ENCODE results near the gene STK24. TPM values are rescaled to one million over a fixed set of nuclear protein-coding genes. Genes with fewer than 3 reads are reported as not detected.
"Not testable (repeated sequence)": the region's sequence is repeated elsewhere in the genome, so short reads cannot be mapped to it uniquely, and the experiment has no call there.

STK24 gene
- 55.3 and 56.8 TPM in 2 replicates for total RNA-seq (2014; rRNA removed; shearing (Covaris generic))
- polyA plus RNA-seq (2015; cell fraction: cytosol; rRNA removed), result 79.4 and 92.6 TPM in 2 replicates
- 33.7 and 50.6 TPM in 2 replicates for polyA plus RNA-seq (2015; cell fraction: nucleus; rRNA removed)

DNA sequence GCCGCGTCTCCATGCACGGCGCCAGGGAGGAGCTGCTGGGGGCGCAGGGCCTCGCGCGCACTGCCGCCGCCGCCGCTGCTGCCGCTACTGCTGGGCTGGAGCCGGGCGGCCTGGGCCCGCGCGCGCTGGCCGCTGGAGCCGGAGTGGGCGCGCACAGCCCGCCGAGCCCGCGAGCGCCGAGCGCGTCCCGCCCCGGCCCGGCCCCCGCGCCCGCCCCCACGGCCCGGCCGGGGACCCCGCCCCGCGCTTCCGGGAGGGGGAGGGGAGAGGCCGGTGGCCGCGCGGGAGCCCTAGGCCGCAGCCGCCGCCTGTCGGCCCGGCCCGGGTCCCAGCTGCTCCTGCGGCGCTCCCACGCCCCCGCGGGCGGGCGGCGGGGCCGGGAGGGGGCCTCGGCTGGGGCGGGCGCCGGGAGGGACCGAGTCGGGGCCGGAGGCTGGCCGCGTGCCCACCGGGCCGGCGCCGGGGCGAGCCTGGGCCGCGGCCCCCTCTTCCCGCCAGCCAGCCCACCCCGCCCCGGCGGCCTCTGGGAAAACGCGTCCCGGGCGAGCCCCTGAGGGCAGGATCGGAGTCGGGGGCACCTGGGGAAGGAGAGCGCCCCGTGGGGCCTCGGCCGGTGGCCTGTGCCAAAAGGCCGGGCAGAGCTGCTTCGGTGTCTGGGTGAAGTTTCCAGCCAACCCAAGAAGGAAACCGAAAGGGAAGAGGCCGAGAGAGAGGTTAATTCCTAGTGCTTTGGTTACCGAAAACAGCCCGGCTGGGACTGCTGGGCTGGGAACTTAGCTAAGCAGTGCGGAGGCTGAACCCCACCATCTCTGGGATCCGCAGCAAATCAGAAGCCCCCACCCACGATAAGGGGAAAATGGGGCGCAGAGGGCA is at the start of gene STK24:
TSS of gene STK24 (minus strand) at position 145 of the 873 bp plus-strand sequence. CDS start 321 bp downstream, outside the sequence.
- in situ Hi-C loops (cut with HindIII; ENCODE audit: low pct_unique_long_range_greater_than_20kb, low sequenced_read_pairs), result no loop called here
- DNase-seq (ENCODE audit: low read depth, low spot score), result peak; percentile 61

DNA sequence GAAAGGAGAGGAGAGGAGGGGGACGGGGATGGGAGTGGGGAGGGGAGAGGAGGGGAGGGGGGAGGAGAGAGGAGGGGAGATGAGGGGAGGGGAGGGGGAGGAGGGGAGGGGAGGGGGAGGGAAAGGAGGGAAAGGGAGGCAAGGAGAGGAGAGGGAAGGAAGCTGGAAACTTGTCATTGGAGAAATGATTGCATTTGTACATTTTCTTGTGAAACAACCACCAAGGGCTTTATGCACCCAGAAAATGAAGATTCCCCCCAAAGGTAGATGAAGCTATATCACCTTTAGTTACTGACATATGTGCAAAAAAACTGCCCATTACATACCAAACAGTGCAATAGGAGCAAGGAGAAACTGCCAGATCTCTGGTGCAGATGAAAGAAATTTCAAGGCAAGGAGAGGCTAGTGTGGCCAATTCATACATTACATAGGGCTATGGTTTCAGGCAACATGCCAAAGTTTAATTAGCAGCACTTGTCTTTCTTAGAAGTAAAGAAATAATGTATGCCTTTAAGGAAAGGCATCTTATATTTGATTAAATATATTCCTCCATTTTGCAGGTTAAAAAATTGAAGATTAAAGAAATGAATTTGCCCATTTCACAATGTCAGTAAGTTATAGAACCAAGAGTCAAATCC is 49.5 kb upstream of the STK24 start:
- in situ Hi-C loops (cut with HindIII; ENCODE audit: low pct_unique_long_range_greater_than_20kb, low sequenced_read_pairs), result no loop called here
- no peak for DNase-seq (ENCODE audit: low read depth, low spot score)

DNA sequence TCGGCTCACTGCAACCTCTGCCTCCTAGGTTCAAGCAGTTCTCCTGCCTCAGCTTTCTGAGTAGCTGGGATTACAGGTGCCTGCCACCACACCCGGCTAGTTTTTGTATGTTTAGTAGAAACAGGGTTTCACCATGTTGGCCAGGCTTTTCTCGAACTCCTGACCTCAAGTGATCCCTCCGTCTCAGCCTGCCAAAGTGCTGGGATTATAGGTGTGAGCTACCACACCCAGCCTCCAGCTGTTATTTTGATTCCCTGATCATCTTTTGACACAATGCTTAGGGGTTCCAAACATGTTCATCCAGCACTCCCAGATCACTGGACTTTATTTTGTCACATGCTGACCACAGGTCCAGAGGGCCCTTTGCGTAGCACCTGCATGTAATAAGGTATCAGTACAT is 47.7 kb upstream of the STK24 start:
- in situ Hi-C loops (cut with HindIII; ENCODE audit: low pct_unique_long_range_greater_than_20kb, low sequenced_read_pairs); DNase-seq (ENCODE audit: low read depth, low spot score): not testable (repeated sequence)

DNA sequence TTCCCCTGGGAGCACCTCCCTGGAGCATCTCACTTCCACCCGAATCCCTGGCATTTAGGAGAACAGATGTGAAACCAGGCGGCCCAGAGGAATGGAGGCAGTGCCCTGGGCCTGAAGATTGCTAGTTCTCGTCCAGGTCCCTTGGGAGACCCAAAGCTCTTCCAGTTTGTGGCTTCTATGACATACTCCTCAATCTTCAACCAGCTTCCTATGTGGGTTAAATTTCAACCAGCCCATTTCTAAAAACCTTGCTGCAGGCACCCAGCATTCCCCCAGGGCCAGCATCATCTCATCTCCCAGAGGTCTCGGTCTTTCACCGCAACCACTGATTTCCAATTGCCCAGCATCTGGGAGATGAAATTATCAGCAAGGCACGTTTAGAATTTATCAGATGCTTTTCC is 46.0 kb upstream of the STK24 start:
- no peak for DNase-seq (ENCODE audit: low read depth, low spot score)
- in situ Hi-C loops (cut with HindIII; ENCODE audit: low pct_unique_long_range_greater_than_20kb, low sequenced_read_pairs), result no loop called here

DNA sequence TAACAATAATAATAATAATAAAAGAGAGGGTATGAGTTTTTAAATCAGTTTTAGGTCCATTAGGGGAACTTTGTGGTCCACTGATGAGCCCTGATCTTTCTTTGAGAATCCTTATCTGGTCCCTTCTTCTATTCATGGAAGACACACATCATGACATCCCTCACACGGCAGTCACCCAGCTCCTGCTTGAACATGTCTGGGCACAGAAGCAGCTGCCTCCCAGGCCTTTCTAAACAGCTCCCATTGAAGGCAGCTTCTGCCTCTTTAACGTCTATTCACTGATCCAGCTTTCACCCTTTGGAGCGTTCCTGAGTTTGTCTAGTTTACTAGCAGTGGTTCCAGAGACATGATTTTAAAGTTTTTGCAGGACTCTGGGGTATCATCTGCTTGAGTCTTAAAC is 42.6 kb upstream of the STK24 start:
- in situ Hi-C loops (cut with HindIII; ENCODE audit: low pct_unique_long_range_greater_than_20kb, low sequenced_read_pairs), result no loop called here
- DNase-seq (ENCODE audit: low read depth, low spot score), result no peak

DNA sequence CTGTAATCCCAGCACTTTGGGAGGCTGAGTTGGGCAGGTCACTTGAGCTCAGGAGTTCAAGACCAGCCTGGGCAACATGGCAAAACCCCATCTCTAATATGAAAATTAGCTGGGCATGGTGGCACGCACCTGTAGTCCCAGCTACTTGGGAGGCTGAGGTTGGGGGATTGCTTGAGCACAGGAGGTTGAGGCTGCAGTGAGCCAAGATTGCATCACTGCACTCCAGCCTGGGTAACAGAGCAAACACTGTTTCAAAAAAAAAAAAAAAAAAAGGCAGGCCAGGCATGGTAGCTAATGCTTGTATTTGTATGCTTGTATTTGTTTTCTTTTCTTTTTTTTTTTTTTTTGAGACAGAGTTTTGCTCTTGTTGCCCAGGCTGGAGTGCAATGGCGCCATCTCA is 38.7 kb upstream of the STK24 start:
- DNase-seq (ENCODE audit: low read depth, low spot score); in situ Hi-C loops (cut with HindIII; ENCODE audit: low pct_unique_long_range_greater_than_20kb, low sequenced_read_pairs): not testable (repeated sequence)

DNA sequence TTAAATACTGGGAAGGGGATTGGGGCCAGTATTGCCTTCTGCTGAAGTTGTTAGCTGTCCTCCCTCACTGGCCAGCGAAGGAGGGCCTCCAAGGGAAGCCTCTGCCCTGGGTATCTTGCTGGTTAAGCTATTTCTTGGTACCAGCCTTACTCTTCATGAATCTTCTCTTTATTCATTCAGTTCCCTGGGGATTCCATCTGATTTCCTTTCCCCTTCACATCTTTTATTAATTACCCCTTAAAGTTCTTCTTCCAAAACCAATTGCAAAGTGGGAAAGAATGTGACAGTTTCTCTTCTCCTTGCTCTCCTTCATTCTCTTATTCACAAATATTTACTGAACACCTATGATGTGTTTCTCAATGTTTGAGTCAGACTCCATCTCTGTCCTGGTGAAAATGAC is 36.7 kb upstream of the STK24 start:
- in situ Hi-C loops (cut with HindIII; ENCODE audit: low pct_unique_long_range_greater_than_20kb, low sequenced_read_pairs), result no loop called here
- DNase-seq (ENCODE audit: low read depth, low spot score), result peak; percentile 22

DNA sequence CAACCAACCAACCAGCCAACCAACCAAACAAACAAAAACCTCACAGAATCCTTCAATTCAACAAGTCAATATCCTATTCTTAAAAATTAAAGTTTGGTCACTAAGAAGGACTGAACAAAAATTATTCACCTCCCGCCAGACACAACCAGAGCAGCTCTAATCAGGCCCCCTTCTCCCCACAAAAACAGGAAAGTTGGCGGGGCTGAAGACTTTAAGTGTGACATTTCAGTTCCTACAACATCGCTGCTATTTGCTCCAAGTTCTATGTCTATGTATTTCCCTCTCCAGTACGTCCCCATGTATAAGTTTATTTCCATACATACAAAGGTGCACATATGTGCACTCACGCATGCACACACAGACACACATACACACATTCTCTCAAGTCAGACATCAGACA is 32.8 kb upstream of the STK24 start:
- in situ Hi-C loops (cut with HindIII; ENCODE audit: low pct_unique_long_range_greater_than_20kb, low sequenced_read_pairs), result no loop called here
- DNase-seq (ENCODE audit: low read depth, low spot score), result no peak

DNA sequence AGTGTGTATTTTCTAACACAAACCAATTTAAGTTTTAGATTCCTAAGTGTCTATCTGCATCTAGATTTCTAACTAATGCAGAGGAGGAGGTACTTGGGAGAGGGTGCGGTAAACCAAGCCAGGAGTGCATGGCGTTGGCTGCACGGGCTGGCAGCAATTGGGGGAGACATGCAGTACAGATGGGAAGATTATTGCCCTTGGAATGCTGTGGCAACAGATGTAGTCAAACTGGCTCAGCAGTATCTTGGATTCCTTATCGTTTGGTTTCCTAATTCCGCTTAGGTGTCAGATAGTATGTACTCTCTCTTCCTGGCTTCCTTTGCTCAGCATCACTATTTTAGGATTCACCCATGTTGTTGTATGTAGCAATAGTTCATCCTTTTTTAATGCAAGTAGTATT is 29.4 kb upstream of the STK24 start:
- no peak for DNase-seq (ENCODE audit: low read depth, low spot score)
- in situ Hi-C loops (cut with HindIII; ENCODE audit: low pct_unique_long_range_greater_than_20kb, low sequenced_read_pairs), result no loop called here

DNA sequence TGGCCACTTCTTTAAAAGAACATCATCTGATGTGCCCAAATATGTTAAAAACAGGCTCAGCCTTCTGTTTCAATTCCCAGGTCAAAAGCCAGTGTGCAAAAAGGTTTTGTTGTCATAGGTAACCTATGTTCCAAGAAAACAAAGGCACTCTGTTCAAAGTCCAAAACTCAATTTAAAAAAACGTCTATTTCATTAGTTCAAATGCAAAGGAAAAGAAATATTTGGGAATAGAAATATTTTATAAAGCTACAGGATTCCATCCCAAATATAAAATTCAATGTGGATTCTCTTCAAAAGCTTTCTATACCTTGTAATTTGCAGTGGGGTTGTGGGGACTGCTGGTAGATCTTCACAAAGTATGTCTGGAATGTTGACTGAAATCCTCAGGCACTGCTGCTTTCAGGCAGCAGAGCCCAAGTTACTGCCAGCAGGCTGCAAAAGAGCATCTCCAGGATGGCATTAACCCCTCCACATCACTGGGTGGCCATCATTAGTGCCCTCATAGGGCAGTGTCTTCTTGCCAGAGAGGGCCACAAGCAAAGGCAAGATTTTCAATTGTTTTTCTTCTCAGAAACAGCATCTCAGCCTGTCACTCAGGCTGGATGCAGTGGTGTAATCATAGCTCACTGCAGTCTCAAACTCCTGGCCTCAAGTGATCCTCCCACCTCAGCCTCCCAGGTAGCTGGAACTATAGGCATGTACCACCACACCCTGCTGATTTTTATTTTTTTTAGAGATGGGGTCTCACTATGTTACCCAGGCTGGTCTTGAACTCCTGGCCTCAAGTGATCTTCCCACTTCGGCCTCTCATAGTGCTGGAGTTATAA is 22.8 kb upstream of the STK24 start:
- no peak for DNase-seq (ENCODE audit: low read depth, low spot score)
- in situ Hi-C loops (cut with HindIII; ENCODE audit: low pct_unique_long_range_greater_than_20kb, low sequenced_read_pairs), result no loop called here

DNA sequence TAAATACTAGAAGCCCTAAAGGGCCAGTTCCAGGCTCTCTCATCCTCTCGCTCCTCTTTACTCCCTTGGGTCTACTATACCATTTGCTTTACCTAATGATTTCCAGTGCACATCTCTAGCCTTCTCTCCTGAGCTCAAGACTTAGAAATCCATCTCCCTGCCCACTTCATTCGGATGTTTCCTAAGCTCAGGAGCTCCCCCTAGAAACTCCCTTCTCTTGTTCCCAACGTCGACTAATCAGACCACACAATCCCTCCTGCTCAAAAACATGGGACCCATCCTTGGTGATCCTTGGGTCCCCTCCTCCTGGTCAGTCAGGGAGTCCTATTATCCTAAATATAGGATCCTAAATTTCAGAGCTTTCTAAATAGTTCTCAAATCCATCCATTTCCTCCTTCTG is 21.1 kb upstream of the STK24 start:
- in situ Hi-C loops (cut with HindIII; ENCODE audit: low pct_unique_long_range_greater_than_20kb, low sequenced_read_pairs), result no loop called here
- DNase-seq (ENCODE audit: low read depth, low spot score), result peak; percentile 66

DNA sequence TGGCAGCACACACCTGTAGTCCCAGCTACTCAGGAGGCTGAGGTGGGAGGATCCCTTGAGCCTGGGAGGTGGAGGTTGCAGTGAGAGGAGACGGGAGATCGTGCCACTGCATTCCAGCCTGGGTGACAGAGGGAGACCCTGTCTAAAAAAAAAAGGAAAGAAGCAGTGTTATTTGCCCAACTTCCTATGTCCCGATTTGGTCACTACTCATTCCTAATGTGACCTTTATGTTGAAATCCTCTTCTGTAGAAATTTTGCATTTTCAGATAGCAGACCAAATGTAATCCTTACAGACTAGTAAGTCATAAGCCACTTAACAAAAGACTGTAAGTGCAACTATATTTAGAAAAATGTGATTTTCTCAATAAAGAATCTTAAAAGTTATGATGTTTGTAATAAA is 18.2 kb upstream of the STK24 start:
- DNase-seq (ENCODE audit: low read depth, low spot score), result no peak
- in situ Hi-C loops (cut with HindIII; ENCODE audit: low pct_unique_long_range_greater_than_20kb, low sequenced_read_pairs), result no loop called here

DNA sequence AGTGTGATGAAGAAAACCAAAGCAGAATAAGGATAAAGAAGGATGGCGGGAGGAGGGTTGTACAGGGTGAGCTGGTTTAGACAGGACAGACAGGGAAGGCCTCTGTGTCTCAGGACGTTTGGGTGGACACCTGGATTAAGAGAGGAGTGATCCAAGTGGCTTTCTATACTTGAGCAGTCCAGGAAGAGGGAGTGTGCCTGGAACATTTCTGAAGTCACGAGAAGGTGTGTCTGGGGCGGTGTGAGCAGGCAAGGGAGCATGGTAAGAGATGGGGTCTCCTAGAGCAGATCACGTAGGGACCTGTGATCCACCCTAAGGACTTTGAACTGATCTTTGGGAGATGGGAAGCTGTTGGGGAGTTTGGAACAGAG is 15.4 kb upstream of the STK24 start:
- in situ Hi-C loops (cut with HindIII; ENCODE audit: low pct_unique_long_range_greater_than_20kb, low sequenced_read_pairs), result no loop called here

DNA sequence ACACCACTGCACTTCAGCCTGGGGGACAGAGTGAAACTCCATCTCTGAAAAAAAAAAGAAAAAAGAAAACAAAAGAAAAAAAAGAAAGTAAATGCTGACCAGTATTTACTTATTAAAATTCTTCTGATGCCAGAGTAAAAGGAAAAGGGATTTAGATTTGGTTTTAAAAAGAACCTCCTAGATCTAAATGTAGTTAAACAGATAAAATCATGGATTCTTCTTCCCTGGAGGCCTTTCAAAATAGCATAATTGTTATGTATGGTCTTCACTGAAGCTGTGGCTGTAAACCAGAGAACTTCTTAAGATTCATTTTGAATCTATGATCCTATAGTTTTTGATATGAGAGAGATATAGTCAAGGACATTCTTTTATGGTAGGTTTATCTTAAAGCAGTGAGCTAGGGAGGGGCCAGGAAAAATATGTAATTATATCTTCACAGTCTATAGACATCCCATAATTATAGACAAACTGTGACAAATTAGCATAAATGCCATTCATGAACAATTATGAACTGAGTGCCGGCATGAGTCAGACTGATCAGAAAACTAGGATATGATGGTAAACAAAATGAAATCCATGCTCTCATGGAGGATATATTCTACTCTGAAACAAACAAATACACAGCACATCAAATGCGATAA is 14.9 kb upstream of the STK24 start:
- DNase-seq (ENCODE audit: low read depth, low spot score), result no peak
- in situ Hi-C loops (cut with HindIII; ENCODE audit: low pct_unique_long_range_greater_than_20kb, low sequenced_read_pairs), result no loop called here

More for the DNA sequence above, 15.4 kb upstream of the STK24 start:
- no peak for DNase-seq (ENCODE audit: low read depth, low spot score)

DNA sequence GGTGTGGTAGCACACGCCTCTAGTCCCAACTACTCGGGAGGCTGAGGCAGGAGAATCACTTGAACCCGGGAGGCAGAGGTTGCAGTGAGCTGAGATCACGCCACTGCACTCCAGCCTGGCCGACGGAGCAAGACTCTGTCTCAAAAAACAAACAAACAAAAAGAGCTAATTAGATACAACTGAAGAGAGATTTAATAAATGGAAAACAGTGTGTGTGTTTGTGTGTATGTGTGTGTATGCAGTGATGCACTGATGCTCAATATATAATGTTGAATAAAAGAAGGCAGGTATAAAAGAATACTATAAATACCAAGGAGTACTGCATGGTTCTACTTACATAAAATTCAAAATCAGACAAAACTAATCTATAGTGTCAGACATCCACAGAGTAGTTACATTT is 13.6 kb upstream of the STK24 start:
- in situ Hi-C loops (cut with HindIII; ENCODE audit: low pct_unique_long_range_greater_than_20kb, low sequenced_read_pairs); DNase-seq (ENCODE audit: low read depth, low spot score): not testable (repeated sequence)

DNA sequence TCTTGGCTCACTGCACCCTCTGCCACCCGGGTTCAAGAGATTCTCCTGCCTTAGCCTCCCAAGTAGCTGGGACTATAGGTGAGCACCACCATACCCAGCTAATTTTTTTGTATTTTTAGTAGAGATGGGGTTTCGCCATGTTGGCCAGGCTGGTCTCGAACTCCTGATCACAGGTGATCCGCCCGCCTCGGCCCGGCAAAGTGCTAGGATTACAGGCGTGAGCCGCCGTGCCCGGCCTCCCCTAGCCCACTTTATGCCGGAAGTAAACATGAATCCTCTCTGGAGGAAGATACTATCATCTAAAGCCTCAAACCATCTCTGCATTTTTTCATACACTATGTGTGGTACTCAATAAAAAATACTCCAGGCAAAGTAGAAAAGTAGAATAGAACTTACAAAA is 12.6 kb upstream of the STK24 start:
- in situ Hi-C loops (cut with HindIII; ENCODE audit: low pct_unique_long_range_greater_than_20kb, low sequenced_read_pairs); DNase-seq (ENCODE audit: low read depth, low spot score): not testable (repeated sequence)

DNA sequence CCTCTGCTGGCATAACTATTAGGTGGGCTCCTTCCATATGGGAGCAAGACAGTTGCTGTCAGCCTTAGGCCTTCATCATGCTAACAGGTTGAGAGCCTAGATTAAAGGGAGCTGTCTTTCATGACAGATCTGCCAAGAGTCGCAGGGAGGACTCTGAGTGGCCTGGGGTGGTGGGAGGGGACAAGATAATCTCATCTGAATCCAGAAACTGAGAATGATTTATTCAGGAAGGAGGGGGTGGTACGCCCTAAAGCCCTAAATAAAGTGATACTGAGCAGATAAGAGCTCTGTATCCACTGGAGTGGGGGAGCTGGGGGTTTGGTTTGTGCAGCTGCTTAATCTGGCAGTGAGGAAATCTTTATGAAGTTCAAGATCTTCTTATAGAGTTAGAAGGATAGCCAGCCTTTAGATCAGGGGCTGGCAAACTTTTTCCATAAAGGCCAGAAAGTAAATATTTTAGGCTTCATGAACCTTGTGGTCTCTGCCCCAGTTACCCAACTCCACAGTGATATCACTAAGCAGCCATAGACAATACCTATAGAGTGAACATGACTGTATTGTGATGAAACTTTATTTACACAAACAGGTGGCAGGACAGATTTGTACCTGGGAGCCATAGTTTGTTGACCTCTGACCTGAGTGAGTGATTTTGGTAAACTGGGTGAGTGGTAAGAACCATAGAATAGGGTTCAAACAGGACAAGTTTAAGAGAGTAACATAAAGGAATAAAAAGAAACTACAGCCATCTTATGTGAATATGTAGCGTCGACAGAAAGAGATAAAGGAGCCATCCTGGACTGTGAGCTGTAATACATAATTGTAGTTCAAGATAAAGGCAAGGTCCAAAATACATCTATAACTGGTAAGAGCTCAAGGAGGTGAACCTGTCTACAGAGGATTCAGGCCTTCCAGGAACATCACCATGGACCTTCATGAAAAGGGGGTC is 9.8 kb upstream of the STK24 start:
- in situ Hi-C loops (cut with HindIII; ENCODE audit: low pct_unique_long_range_greater_than_20kb, low sequenced_read_pairs), result no loop called here
- DNase-seq (ENCODE audit: low read depth, low spot score), result no peak

Data from SK-MEL-5 (cell line).